GM13977 (cell line): ENCODE data around the gene MAST4.

Experiments used
- DNase-seq: peaks from one replicate; pipeline ENCODE4 v3.0.0; 2012; ENCODE audit warnings: low spot score
- CTCF ChIP-seq: IDR thresholded peaks from 2 replicates; pipeline ENCODE4 v1.5.1; 2012; ENCODE audit warnings: mild to moderate bottlenecking, control low read depth; ENCODE audit not compliant: insufficient read depth; ENCODE audit errors: extremely low read depth, missing control alignments
- in situ Hi-C: fragments of 300-500 bp; cut with MboI; formaldehyde crosslinking; loops from one replicate; pipeline ENCODE4 v1.12.0; 2022; ENCODE audit warnings: low sequenced_read_pairs, low pct_unique_long_range_greater_than_20kb, mixed read lengths, inconsistent platforms; ENCODE audit not compliant: unreplicated experiment

MAST4 gene

GRCh38 chr5:67033880-67034651 is 437.9 kb downstream of the MAST4 start:
- TF ChIP-seq CTCF = no peak
- in situ Hi-C loops = no loop called here
- DNase-seq = no peak

- no peak for TF ChIP-seq CTCF
- DNase-seq = no peak
- in situ Hi-C loops = no loop called here
Measured at GRCh38 chr5:67035098-67035740, 439.0 kb downstream of the MAST4 start.

DNA sequence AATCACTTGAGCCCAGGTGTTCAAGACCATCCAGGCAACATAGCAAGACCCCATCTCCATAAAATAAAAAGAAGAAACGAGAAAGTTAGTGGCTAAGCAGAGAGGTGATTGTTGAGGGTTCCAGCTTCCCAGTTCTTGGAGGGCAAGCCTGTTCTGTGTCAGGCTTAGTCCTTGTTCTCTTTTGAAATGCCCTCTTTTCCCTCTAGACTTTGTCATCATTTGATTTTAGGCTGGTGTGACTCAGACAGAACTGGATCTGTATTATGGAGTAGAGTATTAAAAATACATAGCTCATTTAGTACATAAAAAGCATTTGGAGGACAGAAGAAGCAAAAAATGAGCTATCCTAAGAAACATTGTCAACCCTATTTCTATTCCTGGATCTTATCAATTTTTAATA is 441.0 kb downstream of the MAST4 start:
- DNase-seq = no peak
- in situ Hi-C loops = no loop called here
- no peak for TF ChIP-seq CTCF

GRCh38 chr5:67038817-67039603 is 442.8 kb downstream of the MAST4 start:
- in situ Hi-C loops = no loop called here
- TF ChIP-seq CTCF = no peak
- no peak for DNase-seq

- TF ChIP-seq CTCF = no peak
- DNase-seq = no peak
- in situ Hi-C loops = no loop called here
Measured at GRCh38 chr5:67042176-67043003, 446.2 kb downstream of the MAST4 start.
